Measurements from ENCODE around the gene ATXN7. TPM values are rescaled to one million over a fixed set of nuclear protein-coding genes. Genes with fewer than 3 reads are reported as not detected.

ATXN7 gene
- total RNA-seq, 2 experiments from 2014 or later: 15.2 to 35.2 TPM

DNA sequence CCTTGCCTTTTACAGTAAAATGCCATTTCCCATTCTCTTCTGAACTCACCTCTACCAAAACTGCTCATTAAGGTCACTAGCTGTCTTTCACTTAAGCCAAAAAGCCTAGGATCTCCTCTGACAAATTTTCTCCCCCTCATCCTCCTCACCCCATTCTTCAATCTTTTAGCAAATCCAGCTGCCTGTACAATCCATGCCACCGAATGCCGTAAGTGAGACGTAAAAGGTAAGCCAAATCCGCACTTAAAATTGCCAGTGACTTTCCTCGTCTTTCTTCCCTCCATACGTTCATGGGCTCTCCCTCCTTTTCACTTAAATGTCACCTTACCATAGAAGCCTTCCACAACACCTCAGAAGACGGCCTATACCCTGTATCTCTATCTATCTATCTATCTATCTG lies 145.9 kb downstream of the ATXN7 start:
- TF ChIP-seq, protein P1, sequence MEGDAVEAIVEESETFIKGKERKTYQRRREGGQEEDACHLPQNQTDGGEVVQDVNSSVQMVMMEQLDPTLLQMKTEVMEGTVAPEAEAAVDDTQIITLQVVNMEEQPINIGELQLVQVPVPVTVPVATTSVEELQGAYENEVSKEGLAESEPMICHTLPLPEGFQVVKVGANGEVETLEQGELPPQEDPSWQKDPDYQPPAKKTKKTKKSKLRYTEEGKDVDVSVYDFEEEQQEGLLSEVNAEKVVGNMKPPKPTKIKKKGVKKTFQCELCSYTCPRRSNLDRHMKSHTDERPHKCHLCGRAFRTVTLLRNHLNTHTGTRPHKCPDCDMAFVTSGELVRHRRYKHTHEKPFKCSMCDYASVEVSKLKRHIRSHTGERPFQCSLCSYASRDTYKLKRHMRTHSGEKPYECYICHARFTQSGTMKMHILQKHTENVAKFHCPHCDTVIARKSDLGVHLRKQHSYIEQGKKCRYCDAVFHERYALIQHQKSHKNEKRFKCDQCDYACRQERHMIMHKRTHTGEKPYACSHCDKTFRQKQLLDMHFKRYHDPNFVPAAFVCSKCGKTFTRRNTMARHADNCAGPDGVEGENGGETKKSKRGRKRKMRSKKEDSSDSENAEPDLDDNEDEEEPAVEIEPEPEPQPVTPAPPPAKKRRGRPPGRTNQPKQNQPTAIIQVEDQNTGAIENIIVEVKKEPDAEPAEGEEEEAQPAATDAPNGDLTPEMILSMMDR (conservative IDR thresholded peaks at IDR 0.05; ENCODE audit: low read length): no peak
- TF ChIP-seq EZH2phosphoT487 (IDR thresholded peaks at IDR 0.05; ENCODE audit: borderline replicate concordance, low read depth, low read length): no peak
- H2AFZ ChIP-seq (ENCODE audit: low read length): no peak overlapping the region
- H3K9me2 ChIP-seq (ENCODE audit: insufficient read depth, low read length): no peaks in the 10 kb centered on the region
- H3K4me3 ChIP-seq (ENCODE audit: low read depth, low read length, poor library complexity, severe bottlenecking): no peak overlapping the region
- DNase-seq (ENCODE audit: low spot score): no peak
- intact Hi-C loops (cut with micrococcal nuclease; ENCODE audit: unreplicated experiment): no loop called here
- no TSS peak for BruUV-seq (replicated peaks)
- POLR2A ChIA-PET: no interaction called here
- H4K20me1 ChIP-seq (ENCODE audit: insufficient read depth, low read length): no peaks in the 10 kb centered on the region
- no peaks in the 10 kb centered on the region for H3K9me3 ChIP-seq (ENCODE audit: low read length)
- CTCF ChIA-PET (ENCODE audit: unreplicated experiment): no interaction called here
- H3K27ac ChIP-seq (ENCODE audit: low read depth, low read length, poor library complexity, severe bottlenecking): no peak overlapping the region
- H3K36me3 ChIP-seq (ENCODE audit: insufficient read depth, low read length): peaks cover 99% of the 10 kb centered on the region
- no peaks in the 10 kb centered on the region for H3K79me2 ChIP-seq (ENCODE audit: insufficient read depth, low read depth, low read length)
- no peak overlapping the region for H3K4me2 ChIP-seq (ENCODE audit: low read length)
- no peaks in the 10 kb centered on the region for H3K4me1 ChIP-seq (ENCODE audit: insufficient read depth, low read length, poor library complexity, severe bottlenecking)

DNA sequence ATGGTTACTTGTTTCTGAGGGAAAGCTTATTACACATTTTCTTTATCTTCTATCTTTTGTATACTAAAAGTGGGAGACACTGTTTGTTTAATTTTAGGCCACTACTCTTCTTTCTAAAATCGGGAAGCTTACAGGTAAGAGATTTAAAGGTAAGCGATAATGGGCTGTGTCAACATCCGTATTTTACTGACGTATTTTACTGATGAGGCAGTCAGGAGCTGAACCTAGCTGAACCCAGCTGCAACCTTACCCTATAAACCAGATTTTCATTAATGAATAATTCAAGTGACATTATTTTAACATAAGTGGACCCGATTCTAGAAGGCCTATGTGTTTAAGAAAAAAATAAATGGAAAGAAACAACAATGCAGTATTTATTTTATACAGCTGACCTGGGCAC lies 146.5 kb downstream of the ATXN7 start:
- Histone ChIP-seq H2AFZ (ENCODE audit: low read length) (no peak overlapping the region), H3K4me3 (ENCODE audit: low read depth, low read length, poor library complexity, severe bottlenecking) (no peak overlapping the region), H3K4me1 (ENCODE audit: insufficient read depth, low read length, poor library complexity, severe bottlenecking) (no peaks in the 10 kb centered on the region), H3K4me2 (ENCODE audit: low read length) (no peak overlapping the region), H3K79me2 (ENCODE audit: insufficient read depth, low read depth, low read length) (no peaks in the 10 kb centered on the region), H3K9me2 (ENCODE audit: insufficient read depth, low read length) (no peaks in the 10 kb centered on the region), H3K9me3 (ENCODE audit: low read length) (no peaks in the 10 kb centered on the region), H3K27ac (ENCODE audit: low read depth, low read length, poor library complexity, severe bottlenecking) (no peak overlapping the region), H4K20me1 (ENCODE audit: insufficient read depth, low read length) (no peaks in the 10 kb centered on the region), H3K36me3 (ENCODE audit: insufficient read depth, low read length) (peaks cover 99% of the 10 kb centered on the region)
- DNase-seq (ENCODE audit: low spot score): no peak
- intact Hi-C loops (cut with micrococcal nuclease; ENCODE audit: unreplicated experiment): no loop called here
- no TSS peak for BruUV-seq (replicated peaks)
- ChIA-PET CTCF (ENCODE audit: unreplicated experiment) (no interaction called here), POLR2A (interaction anchor here (0.6 kb wide), 2 partner anchors 382 to 496 kb away, joined by 3 to 4 read pairs; no protein-coding TSS in a partner anchor)
- TF ChIP-seq, protein P1 (conservative IDR thresholded peaks at IDR 0.05; ENCODE audit: low read length): no peak
- no peak for TF ChIP-seq EZH2phosphoT487 (IDR thresholded peaks at IDR 0.05; ENCODE audit: borderline replicate concordance, low read depth, low read length)

DNA sequence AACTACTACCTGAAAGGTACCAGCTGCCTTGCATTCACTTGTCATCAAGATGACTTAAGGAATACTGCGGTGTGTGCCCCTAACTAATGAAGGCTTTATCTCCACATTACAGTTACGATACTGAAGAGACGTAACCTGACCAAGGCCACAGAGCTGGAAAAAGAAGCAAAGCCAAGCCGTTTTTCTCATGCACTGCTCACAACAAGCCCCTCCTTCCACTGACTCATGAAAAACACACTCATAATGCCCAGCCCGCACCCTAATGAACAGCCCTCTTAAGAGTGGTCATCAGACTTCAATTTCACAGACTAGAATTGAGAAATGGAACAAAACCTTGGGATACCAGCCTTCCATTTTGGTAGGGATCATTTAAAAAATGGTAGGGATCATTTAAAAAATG lies 148.0 kb downstream of the ATXN7 start:
- no peak overlapping the region for H2AFZ ChIP-seq (ENCODE audit: low read length)

More for the DNA sequence above, 148.0 kb downstream of the ATXN7 start:
- no peak overlapping the region for H3K4me3 ChIP-seq (ENCODE audit: low read depth, low read length, poor library complexity, severe bottlenecking)
- no peak overlapping the region for H3K4me2 ChIP-seq (ENCODE audit: low read length)
- H3K36me3 ChIP-seq (ENCODE audit: insufficient read depth, low read length): peaks cover 98% of the 10 kb centered on the region
- no peaks in the 10 kb centered on the region for H3K9me2 ChIP-seq (ENCODE audit: insufficient read depth, low read length)
- ChIA-PET POLR2A (interaction anchor here (1.8 kb wide), 1 partner anchor 11 kb away, joined by 8 read pairs; the partner anchor contains the start of gene PSMD6), CTCF (ENCODE audit: unreplicated experiment) (interaction anchor here (0.6 kb wide), 1 partner anchor 24 kb away, joined by 4 read pairs; no protein-coding TSS in a partner anchor)
- DNase-seq (ENCODE audit: low spot score): no peak
- H3K27ac ChIP-seq (ENCODE audit: low read depth, low read length, poor library complexity, severe bottlenecking): no peak overlapping the region
- intact Hi-C loops (cut with micrococcal nuclease; ENCODE audit: unreplicated experiment): no loop called here
- no peaks in the 10 kb centered on the region for H3K79me2 ChIP-seq (ENCODE audit: insufficient read depth, low read depth, low read length)
- no TSS peak for BruUV-seq (replicated peaks)
- no peaks in the 10 kb centered on the region for H4K20me1 ChIP-seq (ENCODE audit: insufficient read depth, low read length)
- no peaks in the 10 kb centered on the region for H3K9me3 ChIP-seq (ENCODE audit: low read length)
- no peaks in the 10 kb centered on the region for H3K4me1 ChIP-seq (ENCODE audit: insufficient read depth, low read length, poor library complexity, severe bottlenecking)
- TF ChIP-seq, protein P1 (conservative IDR thresholded peaks at IDR 0.05; ENCODE audit: low read length): no peak
- TF ChIP-seq EZH2phosphoT487 (IDR thresholded peaks at IDR 0.05; ENCODE audit: borderline replicate concordance, low read depth, low read length): no peak

Measured in OCI-LY7 (cell line).